Activated CD8-positive, alpha-beta memory T cell treated with anti-CD3 and anti-CD28 coated beads for 4 hours (primary cell): ENCODE results near the gene HMGN3.
"Not testable (repeated sequence)": the region's sequence is repeated elsewhere in the genome, so short reads cannot be mapped to it uniquely, and the experiment has no call there.

Experiments
- DNase-seq, 2 donors: peaks; one replicate each; pipeline ENCODE4 v3.0.0-alpha.2; 2020; ENCODE audit warnings: low read depth in 2 of 2

Gene HMGN3

GRCh38 chr6:79234150-79235022, at the start of gene HMGN3:
TSS of gene HMGN3 (minus strand) at chr6:79234682.
- DNase-seq = peak; percentile 85 to 87

GRCh38 chr6:79280756-79281155, 46.3 kb upstream of the HMGN3 start:
- no peak for DNase-seq

- no peak for DNase-seq
These were observed 42.6 kb upstream of the HMGN3 start for GRCh38 chr6:79277109-79277508.

GRCh38 chr6:79269877-79270276, 35.4 kb upstream of the HMGN3 start:
- DNase-seq = no peak

- DNase-seq = no peak
These were observed 32.6 kb upstream of the HMGN3 start for GRCh38 chr6:79267128-79267527.

- no peak for DNase-seq
These were observed 31.6 kb upstream of the HMGN3 start for GRCh38 chr6:79266051-79266450.

GRCh38 chr6:79263359-79263758, 28.9 kb upstream of the HMGN3 start:
- no peak for DNase-seq

- DNase-seq = no peak
These were observed 27.2 kb upstream of the HMGN3 start for GRCh38 chr6:79261666-79262065.

- no peak for DNase-seq
These were observed 26.3 kb upstream of the HMGN3 start for GRCh38 chr6:79260772-79261171.

- no peak for DNase-seq
These were observed 23.1 kb upstream of the HMGN3 start for GRCh38 chr6:79257381-79258205.

GRCh38 chr6:79256770-79257169, 22.3 kb upstream of the HMGN3 start:
- not testable (repeated sequence) for DNase-seq

GRCh38 chr6:79255086-79255485, 20.6 kb upstream of the HMGN3 start:
- DNase-seq = not testable (repeated sequence)

GRCh38 chr6:79250559-79250958, 16.1 kb upstream of the HMGN3 start:
- no peak for DNase-seq

GRCh38 chr6:79250107-79250514, 15.6 kb upstream of the HMGN3 start:
- no peak for DNase-seq

GRCh38 chr6:79249136-79249535, 14.7 kb upstream of the HMGN3 start:
- DNase-seq = no peak

- no peak for DNase-seq
These were observed 12.4 kb upstream of the HMGN3 start for GRCh38 chr6:79246891-79247290.

- DNase-seq = no peak
These were observed 6.7 kb upstream of the HMGN3 start for GRCh38 chr6:79241228-79241627.

- DNase-seq = no peak
These were observed 6.0 kb upstream of the HMGN3 start for GRCh38 chr6:79240509-79240908.

GRCh38 chr6:79239536-79240168, 5.2 kb upstream of the HMGN3 start:
- DNase-seq = no peak

GRCh38 chr6:79238919-79239318, 4.4 kb upstream of the HMGN3 start:
- no peak for DNase-seq

GRCh38 chr6:79236711-79237110, 2.2 kb upstream of the HMGN3 start:
- no peak for DNase-seq

- peak; percentile 29 to 37 for DNase-seq
These were observed 802 bp downstream of the HMGN3 start for GRCh38 chr6:79233611-79234149.
